Measurements from ENCODE around the gene JDP2. TPM values are rescaled to one million over a fixed set of nuclear protein-coding genes. Genes with fewer than 3 reads are reported as not detected.
"Not testable (repeated sequence)": the region's sequence is repeated elsewhere in the genome, so short reads cannot be mapped to it uniquely, and the experiment has no call there.

The JDP2 gene
- total RNA-seq, 1 donor from 2014 or later, result 10.1 TPM

DNA sequence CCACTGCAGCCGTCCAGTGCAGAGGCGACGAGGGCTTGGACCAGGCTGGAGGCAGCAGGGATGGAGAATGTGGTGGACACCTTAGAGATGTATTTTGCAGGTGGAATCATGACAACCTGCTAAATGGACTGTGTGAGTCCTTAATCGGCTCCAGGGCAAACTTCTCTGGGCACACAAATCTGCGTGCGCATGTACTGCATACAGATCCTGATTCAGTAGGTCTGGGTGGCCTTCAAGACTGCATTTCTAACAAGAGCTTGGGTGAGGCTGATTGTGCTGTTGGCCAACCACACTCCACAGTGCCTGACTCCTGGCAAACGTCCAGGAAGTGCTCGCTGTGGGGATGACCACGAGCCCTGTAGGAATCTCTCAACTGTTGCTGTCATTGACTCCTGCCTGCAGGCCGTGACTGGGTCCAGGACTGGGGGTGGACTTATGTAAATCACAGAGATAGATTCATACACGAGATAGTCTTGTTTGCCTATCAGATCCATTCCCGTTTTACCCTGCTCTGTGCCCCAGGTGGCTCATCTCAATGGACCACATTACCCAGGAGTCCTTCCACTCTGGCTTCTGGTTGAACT lies 27.2 kb downstream of the JDP2 start:
- no peak for DNase-seq (ENCODE audit: low read depth, low spot score)

DNA sequence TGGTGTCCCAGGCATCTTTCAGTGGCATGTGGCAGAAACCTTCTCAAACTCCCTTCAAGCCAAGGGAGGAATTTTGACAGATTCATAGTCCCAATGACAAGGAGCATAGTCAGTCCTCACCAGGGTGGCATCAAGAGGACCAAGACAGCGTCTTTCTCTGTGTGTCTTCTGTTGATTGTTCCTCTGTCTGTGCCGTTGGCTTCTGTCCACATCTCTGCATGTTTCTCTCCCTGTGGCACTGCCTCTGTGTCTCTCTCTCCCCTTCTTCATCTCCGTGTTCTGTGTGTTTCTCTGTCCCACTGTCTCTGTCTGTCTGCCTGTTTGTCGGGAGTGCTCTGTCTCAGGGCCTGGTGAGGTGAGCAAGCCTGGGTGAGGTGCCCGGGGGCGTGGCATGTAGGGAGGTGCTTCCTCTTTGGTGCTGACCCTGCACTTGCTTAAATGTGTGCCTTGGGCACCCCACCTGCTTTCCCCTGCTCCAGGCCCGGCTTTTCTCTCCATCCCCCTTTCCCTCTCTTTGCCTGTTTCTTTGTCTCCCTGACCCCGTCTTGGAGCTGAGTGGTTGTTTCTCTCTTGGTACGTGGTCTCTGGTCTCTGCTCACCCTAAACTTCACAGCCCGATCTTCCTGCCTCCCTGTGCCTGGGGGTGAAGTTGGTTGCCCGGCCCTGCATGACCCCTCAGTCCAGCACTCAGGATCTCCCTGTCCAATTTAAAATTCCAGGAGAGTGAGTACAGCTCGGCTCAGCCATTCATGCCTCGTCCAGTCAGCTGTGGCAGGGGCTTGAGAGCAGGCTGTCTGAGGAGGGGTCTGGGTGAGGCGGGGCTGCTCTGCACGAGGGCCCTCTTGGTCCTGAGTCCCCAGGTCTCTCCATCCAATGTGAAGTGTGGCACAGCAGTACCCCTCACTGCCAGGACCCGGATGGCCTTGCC lies 28.5 kb downstream of the JDP2 start:
- DNase-seq (ENCODE audit: low read depth, low spot score), result no peak

DNA sequence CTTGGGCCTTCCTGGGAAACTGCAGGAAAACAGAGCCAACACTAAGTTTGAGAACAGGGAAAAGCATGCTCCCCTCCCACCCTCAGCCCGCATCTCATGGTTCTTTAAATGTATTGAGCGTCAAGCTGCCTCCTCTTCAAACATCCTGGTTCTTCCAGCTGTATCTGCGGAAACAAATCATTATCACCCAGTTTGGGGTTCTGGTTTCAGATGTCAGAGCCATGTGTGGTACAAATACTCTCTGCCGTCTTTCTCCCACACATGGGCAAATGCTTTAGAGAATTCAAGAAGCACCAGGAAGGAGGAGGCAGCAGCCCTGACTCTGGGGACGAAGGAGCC lies 29.1 kb downstream of the JDP2 start:
- no peak for DNase-seq (ENCODE audit: low read depth, low spot score)

DNA sequence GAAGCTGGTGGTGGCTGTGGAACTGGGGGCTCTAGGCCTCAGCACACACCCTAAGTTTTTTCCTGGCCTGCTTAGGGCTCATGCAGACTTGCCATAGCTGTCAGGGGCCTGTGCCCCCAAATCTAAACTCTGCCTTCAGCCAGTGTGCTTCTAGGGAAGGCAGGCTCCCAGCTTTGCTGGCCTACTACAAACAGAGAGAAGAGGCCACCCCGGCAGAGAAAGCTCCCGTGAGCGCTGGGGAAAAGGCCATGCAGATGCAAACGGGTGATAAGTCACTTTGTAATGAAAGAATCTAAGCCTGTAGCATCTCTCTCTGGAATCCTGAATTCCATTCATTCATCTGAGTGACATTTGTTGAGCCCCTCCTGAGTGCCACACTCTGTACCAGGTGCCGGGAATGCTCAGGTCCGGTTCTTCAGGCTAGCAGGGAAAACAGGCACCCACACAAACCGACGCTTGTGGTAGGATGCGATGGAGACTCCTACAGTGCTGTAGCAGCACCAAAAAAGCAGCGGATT lies 29.9 kb downstream of the JDP2 start:
- no peak for DNase-seq (ENCODE audit: low read depth, low spot score)

DNA sequence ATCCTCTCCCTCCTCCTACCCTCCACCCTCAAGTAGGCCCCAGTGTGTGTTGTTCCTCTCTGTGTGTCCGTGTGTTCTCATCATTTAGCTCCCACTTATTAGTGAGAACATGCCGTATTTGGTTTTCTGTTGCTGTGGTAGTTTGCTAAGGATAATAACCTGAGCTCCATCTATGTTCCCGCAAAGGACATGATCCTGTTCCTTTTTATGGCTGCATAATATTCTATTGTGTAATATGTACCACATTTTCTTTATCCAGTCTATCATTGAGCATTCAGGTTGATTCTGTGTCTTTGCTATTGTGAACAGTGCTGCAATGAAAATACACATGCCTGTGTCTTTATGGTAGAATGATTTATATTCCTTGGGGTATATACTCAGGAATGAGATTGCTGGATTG lies 30.5 kb downstream of the JDP2 start:
- DNase-seq (ENCODE audit: low read depth, low spot score), result no peak

DNA sequence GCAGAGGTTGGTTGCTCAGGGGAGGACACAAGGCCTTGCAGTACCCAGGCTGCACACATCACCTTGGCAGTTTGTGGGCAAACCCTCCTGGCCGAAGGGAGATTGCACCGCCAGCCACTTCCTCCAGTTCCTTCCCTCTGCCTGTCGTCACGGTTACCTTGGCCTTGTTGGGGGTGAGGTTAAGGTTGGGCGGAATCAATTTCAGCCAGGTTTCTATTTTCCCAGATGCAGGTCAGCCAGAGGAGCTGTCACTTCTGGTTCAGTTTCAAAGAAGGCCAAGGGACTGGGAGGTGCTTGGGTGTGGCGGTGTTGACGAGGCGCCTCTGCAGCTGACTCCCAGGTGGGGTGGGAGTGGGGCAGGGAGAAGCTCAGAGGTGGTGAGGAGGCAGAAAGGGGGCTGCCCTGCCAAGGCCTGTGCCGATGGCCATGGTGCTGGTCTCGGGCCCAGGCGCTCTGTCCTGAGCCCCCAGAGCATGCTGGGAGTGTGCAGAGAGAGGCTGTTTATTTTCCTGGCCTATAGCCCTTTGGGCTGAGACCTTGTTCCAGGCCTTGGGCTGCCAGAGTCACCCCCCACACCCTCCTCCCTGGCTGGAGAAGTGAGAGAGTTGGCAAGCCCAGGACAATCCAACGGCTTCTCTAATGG lies 31.4 kb downstream of the JDP2 start:
- DNase-seq (ENCODE audit: low read depth, low spot score), result no peak

DNA sequence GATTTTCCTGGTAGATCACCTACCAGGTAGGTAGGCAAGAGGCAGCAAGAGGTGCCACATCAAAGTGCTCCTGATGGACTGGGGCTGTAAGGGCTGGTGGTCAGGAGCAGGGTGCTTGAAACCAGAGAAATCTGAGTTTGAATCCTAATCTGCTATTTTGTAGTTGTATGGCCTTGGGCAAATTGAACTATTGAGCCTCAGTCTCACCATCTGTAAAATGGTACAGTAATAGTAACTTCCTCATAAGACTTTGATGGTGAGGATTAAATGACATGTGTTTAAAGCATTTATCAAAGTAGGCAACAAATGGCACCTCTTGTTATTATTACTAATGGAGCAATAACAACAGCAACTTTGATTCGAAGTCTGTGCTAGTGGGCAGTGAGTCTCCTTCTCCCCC lies 32.0 kb downstream of the JDP2 start:
- DNase-seq (ENCODE audit: low read depth, low spot score), result no peak

DNA sequence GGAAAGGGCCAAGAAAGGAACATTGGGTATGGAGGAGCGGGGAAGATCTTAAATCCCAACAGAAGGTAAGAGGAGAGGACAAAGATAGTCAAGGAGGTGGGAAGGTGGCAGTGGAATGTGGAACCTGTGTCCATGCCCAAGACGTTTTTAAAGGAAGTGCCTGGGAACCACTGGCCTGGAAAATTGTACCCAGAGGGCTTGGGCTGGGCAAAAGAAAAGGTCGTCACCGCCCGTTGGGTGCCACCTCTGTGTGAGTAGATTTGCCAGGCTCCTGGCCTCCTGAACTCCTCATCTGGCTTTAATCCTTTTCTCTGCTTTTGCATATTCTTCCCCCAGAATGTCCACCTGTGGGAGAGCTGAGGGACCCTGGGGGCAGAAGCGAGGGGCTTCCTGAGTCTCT lies 32.6 kb downstream of the JDP2 start:
- DNase-seq (ENCODE audit: low read depth, low spot score), result no peak

DNA sequence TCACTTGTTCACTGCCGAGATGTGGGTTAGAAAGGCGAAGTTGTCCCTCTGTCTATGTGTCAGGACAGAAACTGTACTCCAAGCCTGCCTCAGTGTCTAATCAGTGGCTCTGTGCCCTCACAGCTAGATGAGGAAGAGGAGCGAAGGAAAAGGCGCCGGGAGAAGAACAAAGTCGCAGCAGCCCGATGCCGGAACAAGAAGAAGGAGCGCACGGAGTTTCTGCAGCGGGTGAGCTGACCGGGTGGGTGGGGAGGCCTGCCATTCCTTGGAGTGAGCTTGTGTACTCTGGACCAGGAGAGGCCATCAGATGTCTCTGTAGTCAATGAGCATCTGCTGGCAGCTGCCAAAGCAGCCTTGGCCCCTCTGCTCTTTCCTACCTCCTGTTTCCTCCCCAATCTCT lies 33.5 kb downstream of the JDP2 start:
- no peak for DNase-seq (ENCODE audit: low read depth, low spot score)

DNA sequence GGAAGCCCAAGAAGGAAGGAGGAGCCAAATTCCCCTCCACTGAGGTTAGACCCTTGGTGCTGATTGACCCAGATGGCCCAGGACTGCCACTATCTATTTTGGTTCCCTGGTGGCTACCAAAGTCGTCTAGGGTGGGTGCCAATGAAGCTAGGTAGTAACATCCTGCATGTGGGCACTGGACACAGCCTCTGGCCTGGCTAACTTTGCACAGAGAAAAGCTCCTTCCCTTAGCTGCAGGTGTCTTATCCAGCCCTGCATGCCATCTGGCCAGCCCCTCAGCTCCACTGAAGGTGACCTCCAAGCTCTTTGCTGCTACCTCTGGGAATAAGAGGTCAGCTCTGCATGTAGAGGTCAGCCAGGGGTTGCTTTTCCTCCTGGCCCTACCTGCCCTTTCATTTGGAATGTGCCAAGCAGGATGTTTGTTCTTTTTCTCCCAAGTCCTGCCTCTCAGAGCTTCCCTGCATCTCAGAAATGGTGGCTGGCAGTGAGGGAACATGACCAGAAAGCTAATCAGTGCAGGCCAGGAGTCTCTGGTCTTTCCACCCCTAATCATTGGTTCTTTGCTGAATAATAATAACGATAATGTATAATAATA lies 34.0 kb downstream of the JDP2 start:
- DNase-seq (ENCODE audit: low read depth, low spot score), result no peak

DNA sequence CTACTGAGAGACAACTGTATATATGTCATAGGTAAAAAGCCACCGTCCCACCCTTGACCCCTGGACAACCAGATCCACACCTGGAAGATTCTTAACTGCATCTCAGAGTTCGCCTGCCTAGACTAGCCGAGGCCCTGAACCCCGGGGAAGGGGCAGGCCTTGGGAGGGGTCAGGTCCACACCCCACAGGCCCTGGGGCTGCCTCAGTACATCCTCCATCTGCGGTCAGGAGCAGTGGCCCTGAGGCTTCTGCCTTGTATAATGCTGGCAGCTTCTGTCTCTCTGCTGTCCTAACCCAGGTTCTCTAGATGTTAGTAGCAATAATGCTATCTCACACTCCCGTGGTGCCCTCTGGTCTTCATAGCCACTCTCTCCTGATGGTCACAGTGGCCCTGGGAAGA lies 36.8 kb downstream of the JDP2 start:
- no peak for DNase-seq (ENCODE audit: low read depth, low spot score)

DNA sequence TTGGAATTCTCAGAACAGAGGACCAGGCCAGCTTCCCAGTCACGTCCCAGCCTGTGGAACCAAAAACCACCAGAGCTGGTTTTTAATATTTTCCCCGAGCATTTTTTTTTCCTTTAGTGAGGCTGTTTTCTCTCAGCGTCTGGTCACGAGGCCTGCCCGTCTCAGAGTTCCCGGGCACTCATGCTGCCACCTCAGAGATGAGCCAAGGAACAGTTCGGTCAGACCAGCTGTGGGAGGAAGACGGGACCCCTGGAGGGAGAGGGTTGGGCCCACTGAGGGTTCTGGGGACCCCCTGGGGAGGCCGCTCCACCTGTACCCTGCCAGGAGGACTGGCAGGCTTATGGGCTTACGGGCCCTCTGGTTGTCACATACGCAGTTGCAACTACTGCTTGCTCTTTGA lies 39.9 kb downstream of the JDP2 start:
- no peak for DNase-seq (ENCODE audit: low read depth, low spot score)

DNA sequence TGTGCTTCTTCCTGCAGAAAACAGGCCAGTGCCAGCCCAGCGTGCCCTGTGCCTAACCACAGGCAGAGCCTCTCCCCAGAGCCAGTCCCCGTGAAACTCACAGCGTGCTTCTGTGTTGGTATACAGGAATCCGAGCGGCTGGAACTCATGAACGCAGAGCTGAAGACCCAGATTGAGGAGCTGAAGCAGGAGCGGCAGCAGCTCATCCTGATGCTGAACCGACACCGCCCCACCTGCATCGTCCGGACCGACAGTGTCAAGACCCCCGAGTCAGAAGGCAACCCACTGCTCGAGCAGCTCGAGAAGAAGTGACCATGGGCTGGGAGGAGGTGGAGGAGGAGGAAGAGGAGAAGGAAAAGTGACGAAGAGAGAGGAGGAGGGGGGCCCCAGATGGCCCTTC lies 41.3 kb downstream of the JDP2 start:
- DNase-seq (ENCODE audit: low read depth, low spot score), result no peak

DNA sequence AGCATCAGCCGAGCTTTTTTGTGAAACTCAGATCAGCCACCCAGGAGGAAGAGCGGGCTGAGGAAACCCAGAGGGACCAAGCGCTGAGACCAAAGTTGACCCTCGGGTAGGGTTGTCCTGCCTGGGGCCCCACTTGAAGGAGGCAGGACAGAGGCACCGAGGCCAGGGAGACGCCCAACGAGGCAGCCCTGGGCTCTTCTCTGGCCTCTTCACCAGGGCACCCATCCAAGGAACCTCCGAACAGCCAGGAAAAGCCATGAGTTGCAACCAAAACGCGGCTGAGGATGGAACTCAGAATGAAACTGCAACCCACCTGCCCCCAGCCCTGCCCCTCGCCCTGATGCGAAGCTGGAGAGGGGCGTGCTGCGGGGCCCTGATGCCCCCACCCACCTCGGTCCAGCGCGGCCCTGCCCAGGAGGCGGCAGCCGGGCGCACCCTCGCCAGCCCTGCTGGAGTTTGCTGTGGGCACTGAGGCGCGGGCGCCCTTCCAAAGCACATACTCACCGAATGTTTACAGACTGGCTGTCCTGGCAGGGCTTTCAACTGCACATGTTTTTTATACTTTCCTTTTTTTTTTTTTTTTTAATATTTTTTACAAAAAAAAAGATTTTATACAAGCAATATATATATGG lies 41.9 kb downstream of the JDP2 start:
- DNase-seq (ENCODE audit: low read depth, low spot score), result no peak

DNA sequence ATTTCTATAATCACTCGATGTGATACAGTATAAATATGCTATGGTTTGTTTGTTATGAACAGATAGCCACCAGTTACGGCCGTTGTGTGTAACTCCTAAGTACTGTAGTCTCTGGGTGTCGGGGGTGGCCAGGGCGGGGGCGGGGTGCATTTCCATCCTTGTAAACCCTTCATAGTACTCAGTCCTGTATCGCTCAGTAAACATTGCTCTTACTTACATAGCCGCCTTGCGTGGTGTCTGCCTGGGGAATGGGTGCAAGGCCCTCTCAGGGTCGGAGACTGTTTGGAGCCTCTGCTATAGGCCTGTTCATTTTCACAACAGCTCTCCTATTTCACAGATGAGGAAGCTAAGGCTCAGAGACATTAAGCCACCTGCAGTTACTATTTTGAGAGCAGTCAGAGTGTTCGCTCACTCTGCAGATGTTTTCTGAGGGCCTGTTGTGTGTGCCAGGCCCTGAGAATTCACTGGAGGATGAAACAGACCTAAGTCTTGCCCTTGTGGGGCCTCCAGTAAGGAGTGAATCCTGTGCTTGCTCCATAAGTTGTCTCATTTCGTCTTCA lies 42.5 kb downstream of the JDP2 start:
- no peak for DNase-seq (ENCODE audit: low read depth, low spot score)

DNA sequence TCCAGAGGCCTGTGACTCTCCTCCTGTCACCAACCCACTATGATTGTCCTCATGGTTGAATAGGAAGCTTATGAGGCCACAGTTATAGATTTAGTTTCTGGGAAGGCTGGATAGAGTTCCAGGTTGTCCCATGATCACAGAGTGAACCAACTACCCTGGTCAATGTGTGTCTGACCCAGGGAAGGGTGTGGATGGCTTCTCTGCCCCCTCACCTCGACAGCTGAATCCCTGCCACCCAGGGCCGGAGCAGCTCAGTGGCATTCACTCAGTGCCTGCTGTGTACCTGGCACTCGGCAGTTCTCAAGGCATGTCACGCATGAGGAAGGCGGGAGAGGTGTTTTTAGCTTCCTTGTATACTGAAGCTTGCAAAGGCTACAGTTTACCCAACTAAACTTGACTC lies 43.2 kb downstream of the JDP2 start:
- DNase-seq (ENCODE audit: low read depth, low spot score), result no peak

DNA sequence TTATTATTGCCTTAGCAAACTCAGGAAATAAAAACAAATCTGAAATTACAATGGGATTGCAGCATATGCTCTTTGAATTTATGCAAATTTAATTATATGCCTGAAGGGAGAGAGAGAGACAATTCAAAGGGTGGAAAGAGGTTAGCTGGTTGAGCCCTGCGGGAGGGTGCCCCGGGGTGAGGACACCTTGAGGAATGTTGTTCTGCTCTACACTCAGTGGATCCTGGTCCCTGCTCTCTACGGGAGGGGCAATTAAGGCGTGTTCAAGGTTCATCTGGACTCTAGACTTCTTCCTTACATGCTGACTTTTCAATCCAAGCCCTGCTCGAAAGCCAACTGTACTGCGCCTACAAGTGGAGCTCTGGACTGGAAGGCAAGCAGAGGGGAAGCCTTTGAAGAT lies 46.3 kb downstream of the JDP2 start:
- not testable (repeated sequence) for DNase-seq (ENCODE audit: low read depth, low spot score)

DNA sequence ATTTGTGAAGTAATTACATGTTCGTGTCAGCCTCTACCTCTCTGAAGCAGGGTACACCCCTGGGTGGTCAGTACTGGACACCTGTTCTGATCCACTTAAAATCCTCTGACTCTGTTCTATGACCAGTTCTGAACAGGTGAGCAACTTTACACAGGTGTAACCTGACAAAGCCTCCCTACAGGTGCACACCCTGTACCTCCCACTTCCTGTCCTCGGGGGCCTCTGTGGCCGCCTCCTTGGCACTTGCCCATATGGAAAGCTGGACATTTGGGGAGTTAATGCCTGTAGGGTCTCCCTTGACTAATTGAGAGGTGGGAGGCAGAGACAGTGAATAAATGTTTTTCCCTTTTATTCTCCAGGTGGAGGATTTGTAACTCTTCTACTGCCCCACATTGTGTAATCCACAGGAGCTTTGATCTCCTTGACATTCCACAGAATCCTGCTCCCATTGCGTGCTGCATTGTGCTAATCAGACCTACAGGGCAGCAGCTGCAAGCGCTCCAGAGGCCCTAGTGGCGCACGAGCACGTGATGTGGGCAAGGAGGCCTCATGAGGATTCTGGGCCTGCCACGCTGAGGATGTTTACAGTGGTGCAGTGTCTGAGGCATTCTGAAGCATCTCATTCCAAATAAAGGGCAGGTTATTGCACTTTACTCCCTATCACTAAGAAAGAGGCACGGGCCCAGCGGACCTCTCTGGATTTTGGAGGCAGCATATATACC lies 48.6 kb downstream of the JDP2 start:
- no peak for DNase-seq (ENCODE audit: low read depth, low spot score)

DNA sequence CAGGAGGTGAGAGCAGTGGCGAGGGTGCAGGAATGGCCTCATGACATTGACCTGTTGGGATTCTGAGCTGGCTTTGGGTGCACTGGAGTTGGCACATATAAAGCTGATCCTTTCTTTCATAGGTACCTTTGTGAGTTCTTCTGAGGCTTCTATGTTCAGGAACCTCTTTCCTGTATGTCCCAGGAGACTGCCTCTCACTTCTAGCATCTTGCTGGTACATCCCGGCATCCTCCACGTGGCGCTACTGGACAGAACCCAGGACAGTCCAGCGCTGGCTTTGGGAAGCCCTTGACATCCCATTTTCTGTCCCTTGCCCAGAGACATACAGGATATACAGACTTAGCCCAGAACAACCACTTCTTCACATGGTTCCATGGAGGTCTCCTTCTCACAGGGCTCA lies 50.1 kb downstream of the JDP2 start:
- no peak for DNase-seq (ENCODE audit: low read depth, low spot score)

DNA sequence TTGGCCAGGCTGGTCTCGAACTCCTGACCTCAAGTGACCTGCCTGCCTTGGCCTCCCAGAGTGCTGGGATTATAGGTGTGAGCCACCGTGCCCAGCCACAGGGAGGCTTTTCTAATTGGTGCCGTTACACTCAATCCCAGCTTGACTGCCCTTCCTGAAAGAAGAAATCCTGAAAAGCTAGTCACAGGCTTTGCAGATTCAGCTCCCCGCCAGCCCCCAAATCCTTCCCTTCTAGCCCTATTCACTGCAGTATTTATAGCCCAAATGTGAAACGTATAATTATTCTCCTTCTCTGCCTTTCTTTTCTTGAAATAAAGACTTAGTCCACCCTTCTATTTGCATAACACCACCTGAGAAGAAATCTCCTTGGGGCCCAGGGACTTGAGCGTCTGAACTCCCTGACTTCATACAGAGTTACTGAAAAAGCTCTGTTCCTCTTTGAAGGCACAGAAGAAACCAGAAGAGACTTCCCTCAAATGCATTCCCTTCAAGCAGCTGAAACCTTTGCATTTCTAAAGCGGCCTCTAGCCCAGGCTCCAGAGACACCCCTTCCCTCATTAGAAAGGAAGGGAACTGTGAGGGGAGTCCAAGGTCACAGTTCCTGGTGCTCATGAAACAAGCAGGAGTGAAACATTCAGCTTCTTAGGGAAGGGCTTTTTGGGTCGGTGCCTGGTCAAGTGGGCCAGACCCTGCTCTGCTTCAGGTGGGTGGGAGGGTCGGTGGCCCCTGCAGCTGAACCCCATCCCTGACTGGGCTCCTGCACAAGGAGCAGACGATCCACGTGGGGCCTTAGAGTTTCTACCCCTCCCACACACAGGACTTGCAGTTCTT lies 52.2 kb downstream of the JDP2 start:
- DNase-seq (ENCODE audit: low read depth, low spot score), result no peak
